HG03095 (cell line): Measurements from ENCODE around the gene LRRC75B.
"Not testable (repeated sequence)": the region's sequence is repeated elsewhere in the genome, so short reads cannot be mapped to it uniquely, and the experiment has no call there.

Source experiments
- ATAC-seq: cut with Tn5 transposase; IDR thresholded peaks from one replicate; pipeline ENCODE4 v1.9.1; 2021; ENCODE audit warnings: moderate library complexity; ENCODE audit not compliant: unreplicated experiment

Gene LRRC75B

GRCh38 chr22:24602847-24603769, 10.2 kb upstream of the LRRC75B start, which contains the start of gene GGT1:
TSS of gene GGT1 (plus strand) at chr22:24603193. CDS start at chr22:24611082, 7,889 bp downstream.
- ATAC-seq = not testable (repeated sequence)

- ATAC-seq = not testable (repeated sequence)
These were observed 9.4 kb upstream of the LRRC75B start for GRCh38 chr22:24602105-24602749.

DNA sequence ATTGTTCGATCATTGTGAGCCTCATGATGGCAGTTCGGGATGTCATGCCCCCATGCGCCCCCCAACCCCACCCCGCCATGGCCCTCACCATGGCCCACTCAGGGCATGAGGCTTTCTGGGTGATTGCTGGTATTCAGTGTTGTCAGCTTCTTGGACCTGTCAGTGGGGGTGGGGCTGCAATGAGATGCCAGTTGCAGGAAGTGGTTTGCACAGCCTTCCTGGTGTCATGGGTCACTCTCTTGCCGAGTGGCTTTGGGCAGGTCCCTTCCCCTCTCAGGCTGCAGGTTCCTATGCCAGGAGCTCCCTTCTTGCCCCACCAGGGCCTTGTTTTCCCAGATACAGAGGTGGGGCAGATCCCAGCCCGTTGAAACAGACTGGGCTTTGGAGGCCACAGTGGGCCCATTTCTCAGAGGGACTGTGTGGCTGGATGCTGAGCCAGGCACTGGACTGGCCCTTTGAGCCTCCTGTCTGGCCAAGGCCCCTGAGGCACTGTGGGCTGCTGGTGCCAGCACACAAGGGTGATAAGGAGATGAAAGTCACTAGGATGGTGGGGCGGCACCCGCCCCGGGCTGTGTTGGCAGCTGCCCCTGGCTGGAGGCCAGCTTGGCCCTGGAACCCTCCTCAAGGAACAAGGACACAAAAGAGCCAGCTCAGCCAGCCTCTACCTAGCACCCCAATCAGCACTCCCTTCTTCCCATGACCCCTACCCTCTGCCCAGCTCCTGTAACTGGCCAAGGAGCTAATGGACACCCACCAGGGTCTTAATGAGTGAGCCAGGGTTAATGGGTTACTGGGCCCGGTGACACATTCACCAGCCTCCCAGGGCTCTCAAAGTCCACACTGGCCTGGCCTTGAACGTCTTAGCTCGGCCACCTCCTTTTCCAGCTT, 8.6 kb upstream of the LRRC75B start:
- ATAC-seq = no peak

DNA sequence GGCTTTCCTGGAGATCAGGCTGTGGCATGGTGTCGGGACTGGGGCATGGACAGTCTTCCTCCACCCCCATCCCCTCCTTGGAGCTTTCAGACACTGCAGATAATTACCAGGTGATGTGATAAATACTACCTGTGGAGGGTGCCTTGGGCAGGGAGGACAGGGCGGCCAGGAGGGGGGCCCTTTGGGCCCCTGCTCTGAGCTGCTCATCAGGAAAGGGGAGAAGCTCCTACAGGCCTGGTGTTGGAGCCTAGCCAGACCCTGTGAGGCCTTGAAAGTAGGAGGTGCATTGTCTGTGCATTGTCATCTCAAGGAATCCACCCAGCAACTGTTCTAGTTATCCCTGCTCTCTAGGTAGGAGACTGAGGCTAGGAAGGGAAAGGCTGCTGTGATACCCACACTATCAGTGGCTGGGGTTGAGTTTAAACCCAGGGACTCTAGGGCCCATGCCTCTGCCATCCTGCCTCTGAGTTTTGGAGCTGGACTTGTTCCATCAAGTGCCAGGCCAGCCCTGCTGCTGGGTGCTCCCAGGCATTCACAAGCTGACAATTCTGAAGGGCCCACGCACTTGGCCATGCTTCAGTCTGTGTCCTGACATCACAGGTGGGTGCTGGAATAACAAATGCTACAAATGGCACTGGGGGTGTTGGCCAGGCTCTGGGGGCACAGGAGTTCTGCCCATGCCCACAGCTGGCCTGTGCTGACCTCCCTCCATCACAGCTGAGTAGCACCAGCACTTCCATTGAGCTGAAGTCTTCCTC, 7.3 kb upstream of the LRRC75B start:
- ATAC-seq = not testable (repeated sequence)

- ATAC-seq = no peak
These were observed 6.6 kb upstream of the LRRC75B start for GRCh38 chr22:24599514-24599913.

DNA sequence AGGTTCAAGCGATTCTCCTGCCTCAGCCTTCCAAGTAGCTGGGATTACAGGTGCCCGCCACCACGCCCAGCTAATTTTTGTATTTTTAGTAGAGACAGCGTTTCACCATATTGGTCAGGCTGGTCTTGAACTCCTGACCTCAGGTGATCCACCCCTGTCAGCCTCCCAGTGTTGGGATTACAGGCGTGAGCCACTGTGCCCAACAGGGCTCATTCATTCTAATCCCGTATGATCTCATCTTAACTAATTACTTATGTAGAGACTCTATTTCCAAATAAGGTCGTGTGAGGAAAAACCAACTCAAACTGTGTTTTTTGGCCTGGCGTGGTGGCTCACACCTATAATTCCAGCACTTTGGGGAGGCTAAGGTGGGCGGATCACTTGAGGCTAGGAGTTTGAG, 4.2 kb upstream of the LRRC75B start:
- not testable (repeated sequence) for ATAC-seq

DNA sequence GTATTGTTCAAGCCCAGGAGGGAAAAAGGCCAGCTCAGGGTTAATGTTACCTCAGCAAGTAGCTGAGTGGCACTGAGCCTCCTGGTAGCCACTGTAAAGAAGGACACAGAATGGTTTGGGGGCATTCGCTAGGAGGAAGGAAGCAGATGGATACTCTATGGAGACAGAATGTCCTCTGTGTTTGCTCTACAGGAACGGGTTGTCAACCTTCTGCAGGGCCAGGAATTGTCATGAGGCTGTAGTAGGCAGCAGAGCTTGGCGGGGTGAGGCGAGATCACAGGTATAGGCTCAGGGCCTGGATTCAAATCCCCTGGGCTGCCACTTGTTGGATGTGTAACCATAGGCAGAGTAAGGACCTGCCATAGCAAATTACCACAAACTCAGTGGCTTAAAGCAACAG, 3.0 kb upstream of the LRRC75B start:
- ATAC-seq = no peak

DNA sequence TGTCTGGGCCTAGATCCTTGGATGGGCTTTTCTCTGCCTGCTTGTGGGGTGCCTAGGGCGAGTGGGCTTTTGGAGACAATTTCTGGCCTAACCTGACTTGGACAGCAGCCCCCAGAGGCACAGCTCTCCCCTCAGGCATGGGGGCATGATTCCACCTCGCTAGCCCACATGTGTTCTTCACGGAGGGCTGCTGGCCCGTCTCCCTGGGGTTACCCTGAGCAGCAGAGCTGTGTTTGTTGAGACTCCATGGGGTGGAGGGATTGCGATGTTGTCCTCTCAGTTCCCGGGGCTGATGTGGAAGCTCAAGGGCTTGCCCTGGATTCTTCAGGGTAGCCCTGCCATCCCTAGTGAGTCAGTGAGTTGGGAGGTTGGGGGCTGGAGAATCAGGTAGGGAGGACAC, 2.4 kb upstream of the LRRC75B start:
- ATAC-seq = no peak

DNA sequence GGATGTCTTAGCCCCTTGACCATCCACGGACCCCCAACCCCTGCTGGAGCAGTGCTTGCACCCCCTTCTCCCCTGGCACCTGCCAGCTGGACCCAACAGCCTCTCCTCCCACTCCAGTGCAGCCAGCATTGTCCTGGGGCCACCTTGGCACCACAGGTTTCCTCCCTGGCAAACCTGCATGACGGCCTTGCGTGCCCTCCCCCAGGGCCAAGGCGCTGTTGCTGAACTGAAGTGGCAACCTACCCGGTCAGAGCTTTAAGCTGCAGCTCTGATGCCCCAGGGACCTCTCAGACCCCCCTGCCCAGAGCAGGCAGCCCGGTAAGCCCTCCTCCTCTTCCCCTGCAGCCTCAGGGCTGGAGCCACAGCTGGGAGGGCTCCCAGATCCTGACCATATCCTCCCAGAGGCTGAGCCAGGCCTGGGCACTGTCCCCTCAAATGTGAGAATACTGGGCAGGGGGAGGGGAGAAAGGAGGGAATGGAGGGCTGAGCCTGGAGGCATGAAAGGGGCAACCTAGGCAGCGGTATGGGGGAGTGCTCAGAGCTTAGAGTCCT, 1.8 kb upstream of the LRRC75B start:
- no peak for ATAC-seq

DNA sequence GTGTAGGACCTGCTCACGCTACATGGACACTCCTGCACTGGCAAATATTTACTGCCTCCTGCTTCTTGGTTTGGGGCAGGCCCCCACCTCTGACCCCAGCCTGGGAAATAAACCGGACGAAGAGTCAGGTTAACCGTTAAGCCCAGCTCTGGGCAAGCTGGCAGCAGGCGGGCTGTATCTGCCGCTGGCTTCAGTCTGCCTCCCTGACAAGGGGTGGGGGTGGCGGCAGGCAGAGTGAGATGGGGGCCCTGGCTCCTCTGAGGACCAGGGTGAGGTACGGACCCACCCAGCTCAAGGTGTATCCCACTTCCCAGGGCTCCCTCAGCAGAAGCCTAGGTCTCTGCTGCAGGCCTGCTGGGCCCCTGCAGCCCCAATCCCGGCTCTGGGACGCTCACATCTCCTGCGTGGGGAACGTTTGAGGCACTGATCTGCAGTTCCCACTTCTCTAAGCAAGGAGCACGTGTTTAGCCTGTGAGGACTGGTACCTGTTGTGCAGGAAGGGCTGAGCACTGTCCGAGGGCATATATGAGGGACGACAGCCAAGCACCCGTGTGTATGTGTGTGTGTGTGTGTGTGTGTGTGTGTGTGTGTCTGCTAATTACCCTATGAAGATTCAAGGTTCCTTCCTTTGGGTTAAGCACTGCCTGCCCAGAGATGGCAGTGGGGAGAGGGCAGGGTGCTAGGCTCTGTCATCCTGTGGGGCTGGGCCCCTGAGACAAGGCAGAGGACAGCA, 1.1 kb upstream of the LRRC75B start:
- no peak for ATAC-seq

- not testable (repeated sequence) for ATAC-seq
These were observed 624 bp upstream of the LRRC75B start for GRCh38 chr22:24593559-24593835.

DNA sequence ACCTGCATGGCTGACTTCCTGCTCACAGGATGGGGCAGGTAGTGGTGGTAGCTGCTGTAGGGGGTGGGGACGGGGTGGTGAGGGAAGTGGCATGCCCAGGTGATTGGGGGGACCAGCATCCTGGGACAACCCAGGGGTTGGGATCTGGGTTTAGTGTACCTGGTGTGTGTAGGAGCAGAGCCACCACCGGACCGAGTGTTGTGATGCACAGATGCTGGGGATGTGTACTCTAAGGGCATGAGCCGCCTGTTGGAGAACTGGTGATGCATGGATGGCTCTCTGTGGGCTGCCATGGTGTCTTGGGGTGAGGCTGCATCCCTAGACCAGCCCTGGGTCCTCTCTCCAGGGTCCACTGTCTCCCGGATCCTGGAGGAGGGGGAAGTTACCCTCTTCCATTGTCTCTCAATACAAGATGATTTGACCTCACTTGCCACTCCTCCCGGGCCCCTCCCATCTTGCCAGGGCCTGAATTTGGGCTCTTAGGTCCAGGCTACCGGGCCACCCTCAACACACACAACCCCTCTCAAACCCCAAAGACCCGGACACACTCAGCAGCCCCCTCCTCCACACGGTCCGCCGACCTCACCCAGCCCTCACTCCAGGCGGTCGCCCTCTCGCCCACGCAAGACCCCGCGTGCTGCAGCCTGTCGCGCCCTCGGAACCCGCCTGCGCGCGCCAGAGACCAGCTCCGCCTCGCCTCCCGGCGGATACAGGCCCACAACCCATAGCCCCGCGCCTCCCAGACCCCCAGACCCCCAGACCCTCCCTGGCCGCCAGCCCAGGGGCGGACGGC, 619 bp downstream of the LRRC75B start:
- no peak for ATAC-seq

DNA sequence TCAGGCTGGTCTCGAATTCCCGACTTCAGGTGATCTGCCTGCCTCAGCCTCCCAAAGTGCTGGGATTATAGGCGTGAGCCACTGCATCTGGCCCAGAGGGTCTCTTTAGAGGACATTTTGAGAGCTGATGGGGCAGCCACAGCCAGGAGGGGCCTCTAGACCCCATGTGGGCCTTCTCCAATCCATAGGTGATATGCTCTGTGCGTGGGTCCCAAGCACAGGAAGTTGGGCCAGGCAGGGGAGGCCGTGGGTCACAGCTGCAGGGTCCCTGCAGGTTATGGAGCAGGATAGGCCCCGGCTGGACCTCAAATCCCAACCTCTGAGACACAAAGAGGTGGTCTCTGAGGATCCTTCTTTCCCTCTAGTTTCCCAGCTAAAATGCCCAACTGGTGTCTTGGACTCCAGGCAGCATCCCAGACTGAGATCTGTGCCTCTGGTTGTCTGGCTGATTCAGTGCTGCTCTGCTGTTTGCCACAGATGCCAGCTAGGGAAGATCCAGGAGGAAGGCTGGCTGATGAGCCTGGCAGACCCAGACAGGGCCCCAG, 1.5 kb downstream of the LRRC75B start:
- no peak for ATAC-seq

- ATAC-seq = no peak
These were observed 2.2 kb downstream of the LRRC75B start for GRCh38 chr22:24590596-24591173.

GRCh38 chr22:24589518-24590030, 3.3 kb downstream of the LRRC75B start:
- no peak for ATAC-seq

- no peak for ATAC-seq
These were observed 4.0 kb downstream of the LRRC75B start for GRCh38 chr22:24588757-24589481.

DNA sequence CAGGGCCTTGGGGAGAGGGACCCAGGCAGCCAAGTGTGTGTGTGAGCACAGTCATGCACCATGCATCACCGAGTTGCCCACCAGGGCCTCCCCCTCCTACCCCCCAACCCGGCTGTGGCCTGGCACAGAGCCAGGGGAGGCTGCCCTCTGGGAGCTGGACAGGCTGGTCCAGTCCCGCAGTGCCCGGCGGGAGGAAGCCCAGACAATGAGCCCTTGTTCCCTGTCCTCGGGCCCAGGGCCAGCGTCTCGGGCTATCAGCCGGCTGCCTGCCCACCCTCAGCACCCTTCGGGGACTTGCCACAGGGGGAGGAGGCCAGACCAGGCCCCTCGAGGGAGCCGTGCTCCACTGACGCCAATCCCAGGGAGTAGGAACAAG, 4.5 kb downstream of the LRRC75B start:
- ATAC-seq = no peak
